NCI-H1436 treated with DMSO at 0.1 percent for 48 hours (cell line): Measurements from ENCODE around the gene SLC46A2.

Experiments
- DNase-seq: peaks from one replicate; lab custom pipeline; 2025; lab: John Stamatoyannopoulos, UW

Gene SLC46A2

GRCh38 chr9:112886351-112886750 is 4.3 kb downstream of the SLC46A2 start:
- no peak for DNase-seq

- DNase-seq: no peak
Observed at GRCh38 chr9:112885324-112885723, 5.4 kb downstream of the SLC46A2 start.

GRCh38 chr9:112884721-112885120 is 6.0 kb downstream of the SLC46A2 start:
- DNase-seq: no peak

GRCh38 chr9:112884101-112884500 is 6.6 kb downstream of the SLC46A2 start:
- DNase-seq: no peak

GRCh38 chr9:112881331-112881730 is 9.3 kb downstream of the SLC46A2 start:
- DNase-seq: no peak

- DNase-seq: no peak
Observed at GRCh38 chr9:112880650-112881049, 10.0 kb downstream of the SLC46A2 start.

GRCh38 chr9:112878752-112879151 is 11.9 kb downstream of the SLC46A2 start:
- no peak for DNase-seq

- DNase-seq: no peak
Observed at GRCh38 chr9:112873773-112874405, 16.8 kb downstream of the SLC46A2 start.

GRCh38 chr9:112872019-112872418 is 18.7 kb downstream of the SLC46A2 start:
- DNase-seq: no peak

GRCh38 chr9:112870556-112870955 is 20.1 kb downstream of the SLC46A2 start:
- DNase-seq: no peak

- no peak for DNase-seq
Observed at GRCh38 chr9:112869917-112870316, 20.8 kb downstream of the SLC46A2 start.

- DNase-seq: no peak
Observed at GRCh38 chr9:112869041-112869529, 21.6 kb downstream of the SLC46A2 start.

- DNase-seq: no peak
Observed at GRCh38 chr9:112868461-112868860, 22.2 kb downstream of the SLC46A2 start.

GRCh38 chr9:112867275-112867991 is 23.2 kb downstream of the SLC46A2 start:
- no peak for DNase-seq

- no peak for DNase-seq
Observed at GRCh38 chr9:112866662-112867274, 23.9 kb downstream of the SLC46A2 start.

GRCh38 chr9:112864982-112865381 is 25.7 kb downstream of the SLC46A2 start:
- no peak for DNase-seq

GRCh38 chr9:112864403-112864802 is 26.3 kb downstream of the SLC46A2 start:
- DNase-seq: no peak

GRCh38 chr9:112863746-112864145 is 26.9 kb downstream of the SLC46A2 start:
- no peak for DNase-seq

- no peak for DNase-seq
Observed at GRCh38 chr9:112863214-112863613, 27.5 kb downstream of the SLC46A2 start.

- no peak for DNase-seq
Observed at GRCh38 chr9:112861638-112862555, 28.8 kb downstream of the SLC46A2 start.

GRCh38 chr9:112861155-112861554 is 29.5 kb downstream of the SLC46A2 start:
- no peak for DNase-seq

- no peak for DNase-seq
Observed at GRCh38 chr9:112860451-112860850, 30.2 kb downstream of the SLC46A2 start.
